Esophagus squamous epithelium (tissue), 4 donors: ENCODE results near the gene FRMD5.

ENCODE experiments used
- POLR2A ChIP-seq, 4 donors: fragments of 450-650 bp; IDR thresholded peaks; one replicate each; pipeline ENCODE4 v1.6.1; 2017; ENCODE audit warnings: antibody characterized with exemption in 4 of 4, mild to moderate bottlenecking in 4 of 4, moderate library complexity in 3 of 4
- TF ChIP-seq, protein P1 (sequence below), 6 experiments: fragments of 450-650 bp in 4 of 6; fragments of 200-600 bp in 2 of 6; sonication (generic) in 2 of 6; IDR thresholded peaks; one replicate each; pipeline ENCODE4 v1.5.1; 2016 to 2019; ENCODE audit warnings: antibody characterized with exemption in 6 of 6, mild to moderate bottlenecking in 4 of 6, moderate library complexity in 4 of 6

DNA sequence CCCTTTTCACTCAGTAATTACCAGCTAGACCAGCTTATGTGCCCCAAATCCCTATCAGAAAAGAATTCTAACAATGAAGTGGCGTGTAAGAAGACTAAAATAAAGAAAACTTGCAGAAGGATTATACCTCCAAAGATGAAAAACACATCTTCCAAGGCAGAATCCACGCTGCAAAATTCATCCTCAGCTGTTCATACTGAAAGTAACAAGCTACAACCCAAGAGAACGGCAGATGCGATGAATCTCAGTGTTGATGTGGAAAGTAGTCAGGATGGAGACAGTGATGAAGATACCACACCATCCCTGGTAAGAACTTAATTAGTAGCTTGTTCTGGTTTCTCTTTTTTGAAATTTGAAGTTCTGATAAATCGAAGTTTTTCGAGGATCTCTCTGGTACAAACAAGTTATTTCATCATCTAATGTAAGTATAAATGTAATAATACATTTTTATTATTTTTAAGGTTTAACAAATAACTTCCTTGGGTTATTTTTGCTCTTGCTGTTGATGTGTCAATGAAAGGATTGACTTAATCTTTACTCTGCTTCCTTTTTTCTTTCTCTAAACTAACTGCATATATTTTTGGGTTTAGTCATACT, 366.9 kb downstream of the FRMD5 start:
- no peak for TF ChIP-seq POLR2A (IDR thresholded peaks at IDR 0.05)
- TF ChIP-seq, protein P1, sequence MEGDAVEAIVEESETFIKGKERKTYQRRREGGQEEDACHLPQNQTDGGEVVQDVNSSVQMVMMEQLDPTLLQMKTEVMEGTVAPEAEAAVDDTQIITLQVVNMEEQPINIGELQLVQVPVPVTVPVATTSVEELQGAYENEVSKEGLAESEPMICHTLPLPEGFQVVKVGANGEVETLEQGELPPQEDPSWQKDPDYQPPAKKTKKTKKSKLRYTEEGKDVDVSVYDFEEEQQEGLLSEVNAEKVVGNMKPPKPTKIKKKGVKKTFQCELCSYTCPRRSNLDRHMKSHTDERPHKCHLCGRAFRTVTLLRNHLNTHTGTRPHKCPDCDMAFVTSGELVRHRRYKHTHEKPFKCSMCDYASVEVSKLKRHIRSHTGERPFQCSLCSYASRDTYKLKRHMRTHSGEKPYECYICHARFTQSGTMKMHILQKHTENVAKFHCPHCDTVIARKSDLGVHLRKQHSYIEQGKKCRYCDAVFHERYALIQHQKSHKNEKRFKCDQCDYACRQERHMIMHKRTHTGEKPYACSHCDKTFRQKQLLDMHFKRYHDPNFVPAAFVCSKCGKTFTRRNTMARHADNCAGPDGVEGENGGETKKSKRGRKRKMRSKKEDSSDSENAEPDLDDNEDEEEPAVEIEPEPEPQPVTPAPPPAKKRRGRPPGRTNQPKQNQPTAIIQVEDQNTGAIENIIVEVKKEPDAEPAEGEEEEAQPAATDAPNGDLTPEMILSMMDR (IDR thresholded peaks at IDR 0.05): no peak
